Activated gamma-delta T cell treated with anti-CD3 and anti-CD28 coated beads, Interleukin-2, amount 50 U/mL, for 16 hours (primary cell): ENCODE measurements around the gene EYS.

Experiments used
- DNase-seq: peaks from one replicate; pipeline ENCODE4 v3.0.0-alpha.2; 2020; ENCODE audit warnings: low read depth

Gene EYS

DNA sequence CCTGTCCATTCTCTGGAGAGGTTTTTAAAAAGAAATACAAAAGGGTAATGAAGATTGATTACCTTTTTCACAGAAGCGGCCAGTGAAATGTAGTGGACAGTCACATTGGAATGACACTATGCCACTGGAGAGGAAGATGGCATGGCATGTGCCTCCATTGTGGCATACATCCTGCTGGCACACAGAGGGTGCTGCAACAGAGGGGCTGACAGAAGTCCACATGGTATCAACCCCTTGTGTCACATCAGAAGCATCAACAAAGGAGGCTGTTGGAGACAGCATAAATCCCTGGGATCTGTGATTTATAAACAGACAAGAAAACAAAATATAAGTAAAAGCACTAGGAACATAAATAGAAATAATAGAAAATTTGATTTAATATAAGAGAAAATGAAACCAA, 1476.5 kb downstream of the EYS start:
- DNase-seq: no peak

- DNase-seq: no peak
Measured at GRCh38 chr6:64227863-64228262, 1479.2 kb downstream of the EYS start.

DNA sequence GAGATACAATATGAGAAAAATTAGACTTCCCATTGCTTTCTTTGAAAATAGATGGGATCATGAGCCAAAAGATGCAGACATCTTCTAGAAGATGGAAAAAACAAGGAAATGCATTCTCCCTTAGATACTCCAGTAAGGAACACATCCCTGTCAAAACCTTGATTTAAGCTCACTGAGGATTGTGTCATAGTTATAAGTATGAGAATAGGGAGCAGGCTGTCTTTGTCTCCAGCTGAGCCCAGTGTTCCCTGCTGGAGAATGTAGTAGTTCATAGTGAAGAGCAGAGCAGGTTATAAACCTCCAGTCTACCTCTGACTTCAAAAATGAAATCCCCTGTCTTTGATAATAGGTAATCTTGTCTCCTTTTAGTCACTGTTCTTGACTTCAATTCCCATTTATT, 1481.5 kb downstream of the EYS start:
- DNase-seq: no peak

GRCh38 chr6:64224819-64225218, 1482.2 kb downstream of the EYS start:
- no peak for DNase-seq

GRCh38 chr6:64221776-64222175, 1485.2 kb downstream of the EYS start:
- no peak for DNase-seq

DNA sequence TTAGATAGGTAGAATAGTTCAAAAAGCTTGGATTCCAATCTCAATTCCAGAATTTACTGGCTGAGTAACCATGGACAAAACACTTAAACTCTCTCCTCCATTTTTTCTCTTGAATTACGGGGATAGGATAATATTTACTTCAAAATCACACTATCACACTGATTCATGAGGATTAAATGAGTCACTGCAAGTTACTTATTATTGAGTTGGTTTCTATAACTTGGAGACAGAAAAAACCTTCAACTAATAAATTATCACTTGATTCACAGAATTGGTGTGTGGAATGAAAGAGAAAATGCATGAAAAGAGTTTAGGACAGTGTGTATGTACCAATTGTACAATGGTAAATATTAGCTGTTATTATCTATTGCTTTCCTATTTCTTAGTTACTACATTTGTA, 1486.2 kb downstream of the EYS start:
- DNase-seq: no peak

DNA sequence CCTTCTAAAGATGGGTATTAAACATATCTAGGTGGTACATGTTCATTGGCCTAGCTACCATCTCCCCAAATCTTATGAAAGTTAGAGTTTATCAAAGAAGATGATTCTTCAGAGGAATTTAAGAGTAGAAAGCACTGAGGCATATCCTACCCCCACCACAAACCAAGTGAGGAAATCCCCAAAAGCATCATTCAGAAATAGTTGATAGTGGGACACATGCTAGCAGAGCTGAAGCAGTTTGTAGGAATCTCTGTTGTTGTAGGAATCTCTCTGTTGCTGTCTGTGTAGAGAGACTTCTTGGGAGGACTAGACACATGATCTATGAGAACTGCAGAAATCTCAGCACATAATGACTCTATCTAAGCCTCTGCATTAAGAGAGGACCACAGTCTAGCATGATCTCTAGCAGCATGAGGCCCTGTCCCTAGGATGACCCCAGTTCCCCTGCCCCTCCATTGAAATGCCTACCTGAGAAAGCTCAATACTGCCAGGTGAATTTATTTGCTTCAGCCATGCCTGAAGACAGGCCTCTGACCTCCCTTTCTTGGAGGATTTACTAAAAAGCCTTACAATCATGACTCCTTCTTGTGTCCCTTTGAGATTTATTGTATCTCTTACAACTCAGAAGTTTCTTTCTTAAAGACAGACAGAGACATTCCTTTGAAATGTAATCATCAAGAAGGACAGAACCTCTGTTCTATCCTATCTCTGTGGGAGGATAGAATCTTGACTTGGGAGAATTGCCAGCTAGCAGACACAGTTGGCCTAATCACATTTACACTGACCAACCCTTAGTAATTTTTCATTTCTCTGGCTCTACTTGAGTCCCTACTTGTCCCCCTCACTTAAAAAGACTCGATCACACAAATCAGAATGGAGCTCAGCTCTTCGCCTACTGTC, 1489.1 kb downstream of the EYS start:
- no peak for DNase-seq

DNA sequence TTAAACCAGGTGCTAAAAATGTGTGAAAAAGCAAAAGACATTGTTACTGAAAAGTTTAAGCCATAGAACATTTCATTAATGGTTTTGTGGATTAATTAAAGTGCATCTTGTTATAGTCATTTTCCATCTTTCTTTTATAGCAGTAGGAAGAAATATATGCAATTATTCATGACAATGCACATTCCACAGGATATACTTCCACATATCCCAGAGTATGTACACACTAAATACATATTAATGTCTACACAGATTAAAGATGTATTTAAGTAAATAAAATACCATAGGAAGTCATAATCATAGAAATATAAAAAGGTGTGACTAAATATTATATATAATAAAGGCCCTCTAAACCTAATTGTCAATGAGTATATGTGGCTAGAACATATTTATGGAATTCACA, 1492.7 kb downstream of the EYS start:
- no peak for DNase-seq

GRCh38 chr6:64213697-64214096, 1493.3 kb downstream of the EYS start:
- no peak for DNase-seq

DNA sequence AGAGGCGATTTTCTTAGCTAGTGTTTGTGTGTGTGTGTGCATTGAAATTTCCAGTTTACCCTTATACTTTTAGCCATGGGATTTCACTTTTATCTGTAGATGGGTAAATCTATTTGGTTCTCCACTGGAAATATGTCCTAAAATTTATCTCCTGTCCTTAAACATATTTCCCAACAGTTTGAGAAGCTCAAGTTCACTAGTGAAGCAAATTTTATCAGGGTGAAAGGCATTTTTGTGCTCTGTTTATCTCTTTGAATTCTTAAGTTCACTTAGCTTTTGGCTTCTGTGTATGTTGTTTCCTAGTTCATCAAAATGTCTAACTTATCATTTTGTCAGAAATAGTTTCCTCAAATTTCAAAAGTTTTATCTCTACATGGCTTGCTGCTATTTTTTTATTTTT, 1509.8 kb downstream of the EYS start:
- no peak for DNase-seq

GRCh38 chr6:64186592-64186991, 1520.4 kb downstream of the EYS start:
- no peak for DNase-seq

DNA sequence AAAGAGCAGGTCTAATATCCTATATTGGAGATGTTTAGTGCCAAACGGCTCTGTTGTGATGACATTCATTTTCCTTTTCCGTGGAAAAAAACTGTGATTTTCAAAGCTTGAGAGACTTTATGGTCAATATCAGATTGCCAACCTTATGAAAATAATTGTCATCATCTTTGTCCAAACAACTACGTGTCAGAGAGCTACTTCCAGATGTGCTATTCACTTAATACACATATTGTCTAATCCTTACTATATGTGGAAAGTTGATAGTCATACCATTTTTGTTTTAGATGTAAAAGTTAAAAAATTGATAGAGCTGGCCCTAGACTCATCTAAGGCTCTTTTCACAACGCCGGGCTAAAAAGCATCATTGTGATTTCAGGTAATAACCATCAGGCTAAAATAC, 1521.4 kb downstream of the EYS start:
- no peak for DNase-seq

DNA sequence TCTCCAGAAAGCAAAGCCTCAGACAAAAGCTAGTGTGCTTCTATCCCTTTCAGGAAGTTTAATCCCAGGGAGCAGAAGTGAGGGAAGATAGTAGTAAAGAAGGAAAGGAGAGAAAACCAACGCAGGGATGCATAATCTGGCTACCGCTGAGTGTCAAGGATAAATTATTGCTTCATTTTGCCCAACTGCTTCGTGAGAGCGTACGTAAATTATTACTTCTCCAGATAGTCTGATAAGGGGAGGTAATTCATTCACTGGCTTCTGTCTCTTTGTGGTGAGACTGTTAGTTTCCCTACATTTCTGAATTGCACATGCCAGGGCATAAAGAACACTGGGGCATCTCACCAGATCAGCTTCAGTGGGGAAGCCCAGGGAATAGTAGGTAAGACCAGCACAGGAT, 1531.7 kb downstream of the EYS start:
- DNase-seq: no peak

- no peak for DNase-seq
Measured at GRCh38 chr6:64170316-64170715, 1536.7 kb downstream of the EYS start.

GRCh38 chr6:64160486-64160885, 1546.5 kb downstream of the EYS start:
- no peak for DNase-seq

GRCh38 chr6:64155063-64155462, 1552.0 kb downstream of the EYS start:
- no peak for DNase-seq

- DNase-seq: no peak
Measured at GRCh38 chr6:64146876-64147275, 1560.2 kb downstream of the EYS start.

DNA sequence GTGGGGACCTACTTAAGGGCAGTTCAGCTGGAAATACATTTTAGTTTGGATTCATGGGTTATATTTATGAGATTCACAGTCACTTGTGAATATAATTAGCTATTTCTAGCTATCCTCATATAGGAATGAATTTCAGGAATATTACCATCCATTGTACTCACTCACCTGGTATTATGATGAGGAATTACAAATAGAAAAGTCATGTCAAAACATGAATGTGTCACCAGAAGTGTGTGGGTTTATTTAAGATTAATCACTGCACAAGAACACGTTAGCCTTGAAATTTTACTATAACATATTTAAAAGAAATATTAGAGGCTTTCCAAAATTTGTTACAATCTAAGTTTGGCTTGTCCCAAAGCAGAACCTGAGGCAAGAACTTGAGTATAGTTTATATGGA, 1560.9 kb downstream of the EYS start:
- DNase-seq: no peak

- no peak for DNase-seq
Measured at GRCh38 chr6:64145658-64146057, 1561.4 kb downstream of the EYS start.

GRCh38 chr6:64143101-64143500, 1563.9 kb downstream of the EYS start:
- no peak for DNase-seq

- no peak for DNase-seq
Measured at GRCh38 chr6:64141680-64142079, 1565.3 kb downstream of the EYS start.

DNA sequence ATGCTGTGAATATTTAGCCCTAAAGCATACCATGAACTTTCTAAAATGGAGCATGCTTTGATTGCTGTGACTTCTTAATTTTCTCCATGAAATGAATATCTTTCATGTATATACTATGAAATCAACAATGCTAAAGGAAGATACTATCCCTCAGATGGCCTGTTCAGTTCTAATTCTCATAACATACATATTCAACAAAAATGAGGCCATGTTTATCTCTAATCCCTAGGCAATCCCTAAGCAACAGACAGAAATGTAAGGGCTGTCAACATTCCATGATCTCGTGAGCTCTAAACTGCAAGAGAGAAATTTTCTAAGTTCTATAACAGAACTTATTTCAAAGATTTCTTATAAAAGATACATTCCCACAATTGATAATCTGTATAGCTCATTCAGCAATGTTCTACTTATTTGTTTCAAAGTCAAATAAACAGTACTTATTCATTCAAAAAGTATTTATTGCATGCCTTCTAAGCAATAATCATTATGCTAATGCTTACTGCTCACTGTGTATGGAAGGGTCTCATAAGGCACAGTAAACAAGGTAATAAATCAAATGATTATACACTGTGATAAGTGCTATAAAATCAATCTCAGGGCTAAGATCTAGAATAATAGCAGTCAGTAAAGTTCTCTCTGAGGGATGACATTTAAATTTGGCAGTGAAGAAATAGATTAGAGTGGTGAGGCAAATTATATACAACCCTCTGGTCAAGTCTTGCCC, 1578.6 kb downstream of the EYS start:
- no peak for DNase-seq
